Keratinocyte (primary cell): ENCODE data around the gene LMNA. TPM values are rescaled to one million over a fixed set of nuclear protein-coding genes. Genes with fewer than 3 reads are reported as not detected.

Experiments
- DNase-seq: peaks from one replicate; pipeline ENCODE4 v3.0.0-alpha.2; 2011; ENCODE audit warnings: low read depth, missing footprints, low spot score
- FAIRE-seq: peaks from 2 replicates; lab custom pipeline; 2011; peaks lifted over from hg19 to GRCh38; lab: Jason Lieb, UNC
- H2AFZ ChIP-seq: 2 replicates; pipeline ENCODE4 v1.6.0; 2012; ENCODE audit warnings: low read length, control low read depth, inconsistent platforms; ENCODE audit not compliant: control insufficient read depth
- H3K27ac ChIP-seq: 2 replicates; pipeline ENCODE4 v1.5.1; 2011; ENCODE audit warnings: low read length; ENCODE audit not compliant: control insufficient read depth, insufficient read depth
- H3K27me3 ChIP-seq: 3 replicates; pipeline ENCODE4 v1.6.0; 2011; ENCODE audit warnings: low read length; ENCODE audit not compliant: control insufficient read depth, insufficient read depth; ENCODE audit errors: extremely low read depth
- H3K36me3 ChIP-seq, 2 experiments: 2 replicates in 1 of 2; 3 replicates in 1 of 2; pipeline ENCODE4 v1.5.1; 2011; ENCODE audit warnings: low read length in 2 of 2, mild to moderate bottlenecking in 1 of 2; ENCODE audit not compliant: control insufficient read depth in 2 of 2, insufficient read depth in 2 of 2; ENCODE audit errors: extremely low read depth in 1 of 2
- H3K4me1 ChIP-seq: 3 replicates; pipeline ENCODE4 v1.5.1; 2011; ENCODE audit warnings: low read length; ENCODE audit not compliant: control insufficient read depth, insufficient read depth; ENCODE audit errors: extremely low read depth
- H3K4me2 ChIP-seq: 3 replicates; pipeline ENCODE4 v1.6.0; 2011; ENCODE audit warnings: low read depth, low read length; ENCODE audit not compliant: control insufficient read depth, insufficient read depth; ENCODE audit errors: extremely low read depth
- H3K4me3 ChIP-seq, 3 experiments: fragments of 200-600 bp in 1 of 3; sonication (generic) in 1 of 3; 2 replicates in 2 of 3; 3 replicates in 1 of 3; pipeline ENCODE4 v1.5.1; 2011 to 2016; ENCODE audit warnings: low read length in 3 of 3, mild to moderate bottlenecking in 3 of 3, control low read depth in 2 of 3, inconsistent platforms in 1 of 3, low read depth in 1 of 3, mixed read lengths in 1 of 3, mixed run types in 1 of 3, moderate library complexity in 1 of 3; ENCODE audit not compliant: control insufficient read depth in 2 of 3, insufficient read depth in 2 of 3; ENCODE audit errors: extremely low read depth in 1 of 3
- H3K79me2 ChIP-seq: 2 replicates; pipeline ENCODE4 v1.6.0; 2012; ENCODE audit warnings: low read length; ENCODE audit not compliant: control insufficient read depth, insufficient read depth
- H3K9ac ChIP-seq: 3 replicates; pipeline ENCODE4 v1.6.0; 2011; ENCODE audit warnings: low read length; ENCODE audit not compliant: control insufficient read depth, insufficient read depth; ENCODE audit errors: extremely low read depth
- H3K9me1 ChIP-seq: 3 replicates; pipeline ENCODE4 v1.6.0; 2011; ENCODE audit warnings: low read length; ENCODE audit not compliant: control insufficient read depth, insufficient read depth; ENCODE audit errors: extremely low read depth
- H3K9me3 ChIP-seq: 2 replicates; pipeline ENCODE4 v1.5.1; 2012; ENCODE audit warnings: low read depth, low read length; ENCODE audit not compliant: control insufficient read depth
- H4K20me1 ChIP-seq: 3 replicates; pipeline ENCODE4 v1.6.0; 2011; ENCODE audit warnings: low read length; ENCODE audit not compliant: control insufficient read depth, insufficient read depth; ENCODE audit errors: extremely low read depth
- CTCF ChIP-seq, 3 experiments: IDR thresholded peaks in 1 of 3; conservative IDR thresholded peaks in 1 of 3; optimal IDR thresholded peaks in 1 of 3; 2 replicates in 2 of 3; 3 replicates in 1 of 3; pipeline versions ENCODE3 to v1.5.1; 2011; ENCODE audit warnings: low read length in 3 of 3, mild to moderate bottlenecking in 3 of 3, moderate library complexity in 2 of 3, control low read depth in 1 of 3, inconsistent platforms in 1 of 3; ENCODE audit not compliant: insufficient read depth in 2 of 3; ENCODE audit errors: extremely low read depth in 1 of 3
- EZH2 ChIP-seq: IDR thresholded peaks from one replicate; pipeline ENCODE4 v1.6.1; 2012; ENCODE audit warnings: inconsistent platforms, mild to moderate bottlenecking, low read length, moderate library complexity
- dilution Hi-C: fragments of 300-500 bp; cut with MboI; formaldehyde crosslinking; loops from one replicate; pipeline ENCODE4 v1.7.0; 2020; ENCODE audit warnings: low sequenced_read_pairs; ENCODE audit not compliant: extremely low pct_ligation_motif_present
- polyA plus RNA-seq, 5 experiments: library from polyadenylated mRNA; depleted of rRNA in 3 of 5; stranded (reverse) in 3 of 5; stranded (forward) in 1 of 5; unstranded in 1 of 5; fragments of >200 nt; gene quantifications; 1 replicate in 1 of 5; 2 replicates in 3 of 5; 3 replicates in 1 of 5; pipeline versions ENCODE4 v1.2.1 to v1.2.3, GENCODE V29; 2011 to 2012; ENCODE audit warnings: missing spikeins in 2 of 5, low read depth in 1 of 5, low replicate concordance in 1 of 5

The LMNA gene
- polyA plus RNA-seq, 1 donor (not counting 4 experiments of a cell fraction or from before 2014, with no cell fraction given) = 444 TPM

GRCh38 chr1:156121457-156121856 is 6.9 kb downstream of the LMNA start:
- no peak for FAIRE-seq
- TF ChIP-seq CTCF (optimal IDR thresholded peaks at IDR 0.05 in 1 of 3, IDR thresholded peaks at IDR 0.05 in 1 of 3, conservative IDR thresholded peaks at IDR 0.05 in 1 of 3; ENCODE audit: extremely low read depth in 1 of 3, insufficient read depth in 2 of 3, low read length in 3 of 3) (no peak), EZH2 (no peak)
- H3K4me1 ChIP-seq = peaks cover 79% of the 10 kb centered on the region
- dilution Hi-C loops = no loop called here
- H3K4me3 ChIP-seq = peak overlapping the region; percentile 1 to 68 (median 66)
- H3K36me3 ChIP-seq = peaks cover 2 to 18% of the 10 kb centered on the region in 2 experiments
- H3K4me2 ChIP-seq = peak overlapping the region; percentile 97
- H3K9ac ChIP-seq = peak overlapping the region; percentile 66
- DNase-seq = no peak
- H3K27ac ChIP-seq = peak overlapping the region; percentile 97
- H2AFZ ChIP-seq = no peak overlapping the region
- H3K79me2 ChIP-seq = peaks cover 83% of the 10 kb centered on the region
- no peaks in the 10 kb centered on the region for H3K9me3 ChIP-seq
- H4K20me1 ChIP-seq = peaks cover 23% of the 10 kb centered on the region
- H3K9me1 ChIP-seq = peaks cover 3% of the 10 kb centered on the region
- no peaks in the 10 kb centered on the region for H3K27me3 ChIP-seq

- Histone ChIP-seq H4K20me1 (peaks cover 22% of the 10 kb centered on the region), H3K27me3 (no peaks in the 10 kb centered on the region), H3K9me3 (no peaks in the 10 kb centered on the region), H3K4me2 (peak overlapping the region; percentile 97), H3K9ac (peak overlapping the region; percentile 66), H2AFZ (no peak overlapping the region), H3K27ac (peak overlapping the region; percentile 97), H3K4me3 (peak overlapping the region; percentile 1 to 68 (median 53)), H3K79me2 (peaks cover 81% of the 10 kb centered on the region), H3K9me1 (peaks cover 3% of the 10 kb centered on the region), H3K4me1 (peaks cover 85% of the 10 kb centered on the region), H3K36me3 (peaks cover 2 to 16% of the 10 kb centered on the region in 2 experiments)
- TF ChIP-seq CTCF (optimal IDR thresholded peaks at IDR 0.05 in 1 of 3, IDR thresholded peaks at IDR 0.05 in 1 of 3, conservative IDR thresholded peaks at IDR 0.05 in 1 of 3; ENCODE audit: extremely low read depth in 1 of 3, insufficient read depth in 2 of 3, low read length in 3 of 3) = no peak
- no peak for TF ChIP-seq EZH2
- DNase-seq (no peak), FAIRE-seq (no peak)
- dilution Hi-C loops = no loop called here
Observed at GRCh38 chr1:156122086-156122485, 7.6 kb downstream of the LMNA start.
